Activated naive CD4-positive, alpha-beta T cell treated with anti-CD3 and anti-CD28 coated beads, Interleukin-2, amount 50 U/mL, for 16 hours (primary cell): ENCODE data around the gene NUMBL.
"Not testable (repeated sequence)": the region's sequence is repeated elsewhere in the genome, so short reads cannot be mapped to it uniquely, and the experiment has no call there.

Experiments
- DNase-seq: peaks from one replicate; pipeline ENCODE4 v3.0.0-alpha.2; 2020

The NUMBL gene

DNA sequence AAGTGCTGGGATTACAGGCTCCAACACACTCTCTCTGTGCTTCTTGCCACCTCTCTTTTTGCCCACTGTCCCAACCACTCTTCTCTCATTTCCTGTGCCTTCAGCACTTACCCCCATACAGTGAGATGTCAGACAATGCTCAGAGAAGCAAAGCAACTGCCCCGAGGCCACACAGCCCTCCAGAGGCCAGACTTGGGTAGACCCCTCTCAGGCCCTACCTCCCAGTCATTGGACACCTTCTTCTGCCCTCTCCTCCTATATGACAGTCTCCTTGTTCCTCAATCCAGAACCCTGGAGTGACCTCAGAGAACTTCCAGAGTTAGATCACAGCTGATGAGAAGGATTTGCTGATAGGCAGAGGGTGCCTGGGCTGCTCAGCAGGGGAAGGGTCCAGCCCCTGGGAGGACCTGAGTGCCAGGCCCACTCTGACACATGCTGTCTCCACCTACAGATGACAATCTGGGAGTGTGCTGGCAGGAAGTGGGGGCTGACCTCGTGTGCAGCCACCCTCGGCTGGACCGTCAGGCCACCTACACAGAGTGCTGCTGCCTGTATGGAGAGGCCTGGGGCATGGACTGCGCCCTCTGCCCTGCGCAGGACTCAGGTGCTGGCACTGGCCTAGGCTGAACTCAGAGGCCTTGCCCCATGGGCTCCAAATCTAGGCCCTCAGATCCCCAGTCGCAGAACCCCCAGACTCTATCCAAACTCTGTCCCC lies 64.9 kb downstream of the NUMBL start:
- DNase-seq: no peak

GRCh38 chr19:40624369-40625153 lies 65.9 kb downstream of the NUMBL start:
- DNase-seq: not testable (repeated sequence)

- no peak for DNase-seq
Observed at GRCh38 chr19:40623403-40624251, 66.8 kb downstream of the NUMBL start.

GRCh38 chr19:40622773-40623075 lies 67.7 kb downstream of the NUMBL start:
- no peak for DNase-seq

DNA sequence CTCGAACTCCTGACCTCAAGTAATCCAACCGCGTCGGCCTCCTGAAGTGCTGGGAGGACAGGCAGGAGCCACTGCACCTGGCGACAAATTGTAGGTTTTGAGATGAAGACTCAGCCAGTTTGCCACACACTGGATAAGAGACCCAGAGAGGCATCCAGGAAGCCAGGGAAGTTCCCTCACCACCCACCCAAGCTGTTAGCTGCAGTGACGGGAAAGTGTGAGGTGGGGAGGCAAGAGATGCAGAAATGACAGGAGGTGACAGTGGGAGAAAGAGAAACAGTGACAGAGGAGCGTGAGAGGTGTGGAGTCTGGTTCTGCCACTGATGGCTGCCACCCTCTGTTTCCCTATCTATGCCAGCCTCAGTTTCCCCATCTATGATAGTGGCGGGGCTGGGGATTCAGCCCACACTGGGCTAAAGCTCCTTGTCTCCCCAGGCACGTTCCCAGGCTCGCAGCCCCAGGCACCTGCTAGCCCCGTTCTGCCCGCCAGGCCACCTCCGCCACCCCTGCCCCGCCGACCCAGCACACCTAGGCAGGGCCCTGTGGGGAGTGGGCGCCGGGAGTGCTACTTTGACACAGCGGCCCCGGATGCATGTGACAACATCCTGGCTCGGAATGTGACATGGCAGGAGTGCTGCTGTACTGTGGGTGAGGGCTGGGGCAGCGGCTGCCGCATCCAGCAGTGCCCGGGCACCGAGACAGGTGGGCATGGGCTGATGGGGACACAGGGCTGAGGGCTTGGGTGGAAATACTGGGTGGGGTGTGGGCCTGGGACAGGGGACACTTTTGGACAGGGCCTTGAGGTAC lies 68.3 kb downstream of the NUMBL start:
- no peak for DNase-seq

- DNase-seq: no peak
Observed at GRCh38 chr19:40621283-40621682, 69.2 kb downstream of the NUMBL start.

- DNase-seq: no peak
Observed at GRCh38 chr19:40620161-40620485, 70.3 kb downstream of the NUMBL start.

DNA sequence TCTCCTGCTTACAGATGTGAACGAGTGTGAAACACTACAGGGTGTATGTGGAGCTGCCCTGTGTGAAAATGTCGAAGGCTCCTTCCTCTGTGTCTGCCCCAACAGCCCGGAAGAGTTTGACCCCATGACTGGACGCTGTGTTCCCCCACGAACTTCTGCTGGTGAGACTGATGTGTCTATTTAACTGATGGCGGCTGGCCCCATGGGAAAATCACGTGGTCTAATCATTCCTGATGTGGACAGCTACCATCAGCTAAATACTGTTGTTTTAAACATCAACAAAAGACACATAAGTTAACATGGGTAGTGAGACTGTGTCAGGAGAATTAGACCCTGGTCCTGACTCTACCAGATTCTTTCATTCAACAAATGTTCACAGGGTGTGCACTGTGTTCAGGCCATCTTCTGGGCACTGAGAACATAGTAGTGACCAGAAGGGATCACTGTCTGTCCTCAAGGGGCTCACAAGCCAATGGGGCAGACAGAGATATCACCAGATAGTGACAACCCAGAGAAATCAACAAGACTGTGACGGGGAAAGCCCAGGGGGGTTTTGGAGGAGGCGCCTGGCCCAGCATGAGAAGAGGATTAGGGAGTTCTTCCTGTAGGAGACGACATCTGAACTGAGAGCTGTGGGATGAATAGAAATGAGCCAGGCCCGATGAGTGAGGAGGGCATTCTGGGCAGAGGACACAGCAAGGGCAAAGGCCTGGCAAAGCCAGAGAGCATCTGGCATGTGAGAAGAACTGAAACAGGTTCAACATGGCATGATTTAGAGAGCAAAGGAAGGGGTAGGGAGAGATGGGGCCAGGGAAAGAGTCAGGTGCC lies 70.9 kb downstream of the NUMBL start:
- no peak for DNase-seq

- DNase-seq: no peak
Observed at GRCh38 chr19:40617961-40618360, 72.5 kb downstream of the NUMBL start.

DNA sequence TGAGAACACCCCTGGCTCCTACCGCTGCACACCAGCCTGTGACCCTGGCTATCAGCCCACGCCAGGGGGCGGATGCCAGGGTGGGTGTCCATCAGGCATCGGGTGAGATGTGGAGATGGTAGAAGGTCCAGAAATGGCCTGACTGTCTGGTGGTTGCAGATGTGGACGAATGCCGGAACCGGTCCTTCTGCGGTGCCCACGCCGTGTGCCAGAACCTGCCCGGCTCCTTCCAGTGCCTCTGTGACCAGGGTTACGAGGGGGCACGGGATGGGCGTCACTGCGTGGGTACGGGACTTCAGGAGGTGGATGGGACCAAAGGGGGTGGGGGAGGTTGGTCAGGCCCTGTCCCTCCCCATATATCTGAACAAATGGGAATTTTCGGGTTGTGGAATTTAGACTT lies 73.5 kb downstream of the NUMBL start:
- no peak for DNase-seq

DNA sequence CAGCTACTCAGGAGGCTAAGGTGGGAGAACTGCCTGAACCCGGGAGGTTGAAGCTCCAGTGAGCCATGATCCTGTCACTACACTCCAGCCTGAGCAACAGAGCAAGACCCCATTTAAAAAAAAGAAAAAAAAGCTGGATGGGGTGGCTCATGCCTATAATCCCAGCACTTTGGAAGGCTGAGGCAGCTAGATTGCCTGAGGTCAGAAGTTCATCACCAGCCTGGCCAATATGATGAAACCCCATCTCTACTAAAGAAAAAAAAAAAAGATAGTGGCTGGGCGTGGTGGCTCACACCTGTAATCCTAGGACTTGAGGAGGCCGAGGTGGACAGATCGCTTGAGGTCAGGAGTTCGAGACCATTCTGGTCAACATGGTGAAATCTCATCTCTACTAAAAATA lies 74.3 kb downstream of the NUMBL start:
- DNase-seq: no peak
